Measurements from ENCODE around the gene SPEF2.

SPEF2 gene

DNA sequence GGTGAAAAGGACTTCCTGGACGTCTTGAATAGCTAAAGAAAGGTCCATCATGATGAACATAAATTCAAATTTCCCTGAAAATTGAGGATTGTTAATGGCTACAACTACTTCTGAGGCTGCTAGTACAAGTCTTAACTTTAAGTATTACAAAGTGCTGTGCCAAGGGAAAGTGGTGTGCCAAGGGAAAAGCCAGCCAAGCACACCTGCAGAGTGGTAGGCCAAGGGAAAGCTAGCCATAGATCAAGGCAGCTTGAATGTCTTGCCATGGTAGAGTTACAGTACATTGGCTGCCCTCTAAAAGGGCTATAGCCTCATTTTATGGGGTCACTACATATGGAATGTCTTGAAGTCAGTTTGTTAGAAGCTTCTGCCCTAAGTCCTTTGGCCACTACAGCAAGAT is 64.2 kb downstream of the SPEF2 start:
- CTCF ChIA-PET: no interaction called here
- Histone ChIP-seq H3K27ac (ENCODE audit: extremely low read depth, low read depth, low read length) (no peak overlapping the region), H3K9me3 (ENCODE audit: control insufficient read depth, insufficient read depth, low read depth, low read length) (no peaks in the 10 kb centered on the region), H3K4me1 (ENCODE audit: control insufficient read depth, insufficient read depth, low read length) (no peaks in the 10 kb centered on the region), H3K4me3 (ENCODE audit: low read depth, low read length) (no peak overlapping the region), H3K36me3 (ENCODE audit: control insufficient read depth in 2 of 2, insufficient read depth in 1 of 2, low read length in 2 of 2) (no peaks in the 10 kb centered on the region)
- POLR2A ChIA-PET: no interaction called here
- no peak for TF ChIP-seq ZFP69B (tag by site-specific recombination; IDR thresholded peaks at IDR 0.05)
- TF ChIP-seq ZNF571 (tag by site-specific recombination; IDR thresholded peaks at IDR 0.05): no peak
- no peak for TF ChIP-seq ZNF146 (tag by site-specific recombination; IDR thresholded peaks at IDR 0.05)
- TF ChIP-seq ZNF266 (tag by site-specific recombination; IDR thresholded peaks at IDR 0.05; ENCODE audit: low read depth): no peak
- no peak for TF ChIP-seq ZNF140 (tag by site-specific recombination; IDR thresholded peaks at IDR 0.05)
- TF ChIP-seq, protein P1, sequence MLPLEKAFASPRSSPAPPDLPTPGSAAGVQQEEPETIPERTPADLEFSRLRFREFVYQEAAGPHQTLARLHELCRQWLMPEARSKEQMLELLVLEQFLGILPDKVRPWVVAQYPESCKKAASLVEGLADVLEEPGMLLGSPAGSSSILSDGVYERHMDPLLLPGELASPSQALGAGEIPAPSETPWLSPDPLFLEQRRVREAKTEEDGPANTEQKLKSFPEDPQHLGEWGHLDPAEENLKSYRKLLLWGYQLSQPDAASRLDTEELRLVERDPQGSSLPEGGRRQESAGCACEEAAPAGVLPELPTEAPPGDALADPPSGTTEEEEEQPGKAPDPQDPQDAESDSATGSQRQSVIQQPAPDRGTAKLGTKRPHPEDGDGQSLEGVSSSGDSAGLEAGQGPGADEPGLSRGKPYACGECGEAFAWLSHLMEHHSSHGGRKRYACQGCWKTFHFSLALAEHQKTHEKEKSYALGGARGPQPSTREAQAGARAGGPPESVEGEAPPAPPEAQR (tag by site-specific recombination; IDR thresholded peaks at IDR 0.05): no peak

DNA sequence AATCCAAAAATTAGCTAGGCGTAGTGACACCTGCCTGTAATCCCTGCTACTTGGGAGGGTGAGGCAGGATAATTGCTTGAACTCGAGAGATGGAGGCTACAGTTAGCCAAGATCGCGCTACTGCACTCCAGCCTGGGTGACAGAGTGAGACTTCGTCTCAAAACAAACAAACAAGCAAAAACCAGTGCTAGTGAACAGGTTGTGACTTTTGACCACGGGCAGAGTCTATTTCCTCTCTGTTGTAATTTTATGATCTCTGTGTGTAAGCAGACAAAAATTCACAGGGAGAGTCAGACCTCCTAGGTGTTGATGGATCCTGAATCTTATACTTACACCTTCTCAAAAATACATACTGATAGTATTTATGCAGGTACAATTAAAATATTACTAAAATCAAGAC is 65.8 kb downstream of the SPEF2 start:
- no peaks in the 10 kb centered on the region for H3K9me3 ChIP-seq (ENCODE audit: control insufficient read depth, insufficient read depth, low read depth, low read length)
- TF ChIP-seq OSR2 (tag by site-specific recombination; IDR thresholded peaks at IDR 0.05) (no peak), ZNF138 (tag by site-specific recombination; IDR thresholded peaks at IDR 0.05; ENCODE audit: borderline replicate concordance) (no peak), ZNF747 (tag by site-specific recombination; IDR thresholded peaks at IDR 0.05) (no peak), MZF1 (tag by site-specific recombination; IDR thresholded peaks at IDR 0.05; ENCODE audit: borderline replicate concordance) (no peak), ZNF394 (tag by site-specific recombination; IDR thresholded peaks at IDR 0.05; ENCODE audit: borderline replicate concordance) (no peak), ZNF785 (tag by site-specific recombination; IDR thresholded peaks at IDR 0.05) (no peak), ZNF184 (tag by site-specific recombination; IDR thresholded peaks at IDR 0.05) (no peak), REPIN1 (tag by site-specific recombination; IDR thresholded peaks at IDR 0.05; ENCODE audit: low read depth) (no peak), ZNF629 (tag by site-specific recombination; IDR thresholded peaks at IDR 0.05) (no peak), ZNF558 (tag by site-specific recombination; IDR thresholded peaks at IDR 0.05) (no peak), ZBTB7A (tag by site-specific recombination; IDR thresholded peaks at IDR 0.05; ENCODE audit: low read depth) (no peak)
- TF ChIP-seq, protein P1 (tag by site-specific recombination; IDR thresholded peaks at IDR 0.05): no peak
- TF ChIP-seq, protein P2, sequence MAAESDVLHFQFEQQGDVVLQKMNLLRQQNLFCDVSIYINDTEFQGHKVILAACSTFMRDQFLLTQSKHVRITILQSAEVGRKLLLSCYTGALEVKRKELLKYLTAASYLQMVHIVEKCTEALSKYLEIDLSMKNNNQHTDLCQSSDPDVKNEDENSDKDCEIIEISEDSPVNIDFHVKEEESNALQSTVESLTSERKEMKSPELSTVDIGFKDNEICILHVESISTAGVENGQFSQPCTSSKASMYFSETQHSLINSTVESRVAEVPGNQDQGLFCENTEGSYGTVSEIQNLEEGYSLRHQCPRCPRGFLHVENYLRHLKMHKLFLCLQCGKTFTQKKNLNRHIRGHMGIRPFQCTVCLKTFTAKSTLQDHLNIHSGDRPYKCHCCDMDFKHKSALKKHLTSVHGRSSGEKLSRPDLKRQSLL (tag by site-specific recombination; IDR thresholded peaks at IDR 0.05): no peak
- H3K4me1 ChIP-seq (ENCODE audit: control insufficient read depth, insufficient read depth, low read length): no peaks in the 10 kb centered on the region
- ChIA-PET CTCF (no interaction called here), POLR2A (no interaction called here)
- H3K27ac ChIP-seq (ENCODE audit: extremely low read depth, low read depth, low read length): no peak overlapping the region
- H3K4me3 ChIP-seq (ENCODE audit: low read depth, low read length): no peak overlapping the region
- H3K36me3 ChIP-seq (ENCODE audit: control insufficient read depth in 2 of 2, insufficient read depth in 1 of 2, low read length in 2 of 2): no peaks in the 10 kb centered on the region

DNA sequence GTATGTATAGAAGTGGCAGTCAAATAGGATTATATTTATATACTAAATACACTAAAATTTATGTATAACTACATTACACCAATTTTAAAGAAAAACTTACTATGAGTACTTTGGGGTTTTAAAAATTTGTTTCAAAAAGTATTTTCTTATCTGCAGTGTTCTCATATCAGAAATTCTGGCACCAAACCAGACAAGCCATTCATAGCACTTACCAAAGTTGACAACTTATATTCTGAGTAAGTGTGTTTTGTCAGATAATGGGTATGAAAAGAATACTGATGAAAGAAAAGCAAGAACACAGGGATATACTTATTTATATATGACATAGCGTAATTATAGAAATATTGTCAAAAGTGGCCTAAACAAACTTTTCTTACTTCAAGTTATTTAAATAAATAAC is 67.5 kb downstream of the SPEF2 start:
- POLR2A ChIA-PET: no interaction called here
- no peak for TF ChIP-seq ZNF660 (tag by site-specific recombination; IDR thresholded peaks at IDR 0.05)
- TF ChIP-seq ZNF501 (tag by site-specific recombination; IDR thresholded peaks at IDR 0.05): no peak
- no peak for TF ChIP-seq SP7 (tag by site-specific recombination; IDR thresholded peaks at IDR 0.05)
- TF ChIP-seq ZNF521 (tag by site-specific recombination; IDR thresholded peaks at IDR 0.05): no peak
- Histone ChIP-seq H3K9me3 (ENCODE audit: control insufficient read depth, insufficient read depth, low read depth, low read length) (no peaks in the 10 kb centered on the region), H3K4me3 (ENCODE audit: low read depth, low read length) (no peak overlapping the region), H3K27ac (ENCODE audit: extremely low read depth, low read depth, low read length) (no peak overlapping the region), H3K36me3 (ENCODE audit: control insufficient read depth in 2 of 2, insufficient read depth in 1 of 2, low read length in 2 of 2) (no peaks in the 10 kb centered on the region), H3K4me1 (ENCODE audit: control insufficient read depth, insufficient read depth, low read length) (no peaks in the 10 kb centered on the region)
- CTCF ChIA-PET: interaction anchor here (0.6 to 1.3 kb wide), 4 partner anchors 12 to 57 kb away, joined by 3 to 6 read pairs (median 3); no protein-coding TSS in a partner anchor

Data from HEK293 (cell line).